Stimulated activated CD8-positive, alpha-beta memory T cell treated with anti-CD3 and anti-CD28 coated beads, Interleukin-15, amount 100 ng/mL, for 48 hours (primary cell): Measurements from ENCODE around the gene IL9.

Experiments used
- DNase-seq, 2 donors: peaks; one replicate each; pipeline ENCODE4 v3.0.0-alpha.2; 2020; ENCODE audit warnings: low read depth in 2 of 2

The IL9 gene

DNA sequence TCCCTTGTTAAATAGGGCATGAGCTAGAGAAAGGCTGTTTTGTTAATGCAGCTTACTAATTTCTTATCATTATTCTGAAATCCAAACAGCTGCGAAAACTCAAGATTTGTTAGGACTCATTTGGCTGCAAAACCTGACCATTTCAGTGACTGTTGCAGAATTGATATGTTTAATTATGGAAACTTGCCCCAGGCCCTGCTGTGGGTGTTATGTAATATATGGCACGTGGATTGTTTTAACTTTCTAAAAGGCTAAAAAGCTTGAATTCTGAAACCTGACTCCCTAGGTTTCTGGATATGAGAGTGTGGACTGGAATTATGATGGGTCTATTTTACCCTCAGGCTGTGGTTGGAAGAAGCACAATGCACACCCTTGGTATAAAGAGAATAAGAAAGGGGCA, 4.4 kb downstream of the IL9 start:
- DNase-seq: no peak

- peak; percentile 28 to 50 for DNase-seq
Measured at GRCh38 chr5:135890867-135891266, 4.8 kb downstream of the IL9 start.

GRCh38 chr5:135890296-135890695, 5.3 kb downstream of the IL9 start:
- DNase-seq: no peak

DNA sequence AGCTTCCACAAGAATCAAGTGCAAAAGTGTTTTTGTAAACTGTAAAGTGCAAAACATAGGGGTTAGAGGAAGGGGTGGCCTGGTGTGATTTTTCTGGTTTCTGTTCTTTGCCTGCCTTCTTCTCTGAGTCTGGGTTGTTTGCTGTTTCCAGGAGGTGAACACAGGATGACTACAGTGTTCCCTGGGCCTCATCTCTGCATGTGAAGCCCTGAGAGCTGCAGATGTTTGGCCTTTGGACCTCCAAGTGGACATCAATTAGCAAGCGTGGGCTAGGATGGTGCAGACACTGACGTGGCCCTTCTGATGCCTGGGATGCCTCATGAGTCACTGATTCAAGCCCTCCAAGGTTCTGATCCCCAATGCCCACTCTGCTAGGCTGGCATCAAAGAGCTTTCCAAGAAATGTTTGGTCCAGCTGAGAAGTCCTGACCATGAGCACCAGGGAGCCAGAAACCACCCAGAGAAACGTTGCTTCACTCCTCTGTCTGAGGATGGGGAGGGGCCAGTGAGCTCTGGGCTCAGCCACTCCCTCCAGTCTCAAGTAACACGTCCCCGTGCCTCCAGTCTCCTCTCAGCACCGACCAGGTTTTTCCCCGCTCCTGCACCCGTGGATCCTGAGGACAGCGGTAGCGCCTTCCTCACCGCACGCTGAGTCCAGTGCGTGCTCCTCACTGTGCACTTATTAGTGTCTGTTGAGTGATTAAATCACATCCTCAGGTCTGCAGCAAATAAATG, 7.6 kb downstream of the IL9 start:
- no peak for DNase-seq

DNA sequence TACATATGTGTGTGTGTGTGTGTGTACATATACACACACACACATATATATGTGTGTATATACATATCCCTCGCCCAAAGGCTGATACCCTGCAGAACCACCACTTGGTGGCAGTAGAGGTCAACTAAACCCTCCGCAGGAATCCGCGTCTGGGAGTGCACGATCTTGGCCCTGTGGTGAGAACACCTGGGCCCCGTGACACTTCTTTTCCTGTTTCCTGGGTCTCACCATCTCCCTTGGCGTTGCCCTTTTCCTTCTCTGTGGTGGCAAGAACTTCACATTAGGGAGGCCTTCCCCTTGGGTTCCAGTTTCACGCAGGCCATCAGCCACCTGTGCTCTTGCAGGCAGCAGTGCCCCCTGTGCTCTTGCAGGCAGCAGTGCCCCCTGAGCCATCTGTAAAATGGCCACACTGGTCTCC, 8.2 kb downstream of the IL9 start:
- DNase-seq: peak; percentile 39 to 40

- no peak for DNase-seq
Measured at GRCh38 chr5:135886136-135886535, 9.5 kb downstream of the IL9 start.

DNA sequence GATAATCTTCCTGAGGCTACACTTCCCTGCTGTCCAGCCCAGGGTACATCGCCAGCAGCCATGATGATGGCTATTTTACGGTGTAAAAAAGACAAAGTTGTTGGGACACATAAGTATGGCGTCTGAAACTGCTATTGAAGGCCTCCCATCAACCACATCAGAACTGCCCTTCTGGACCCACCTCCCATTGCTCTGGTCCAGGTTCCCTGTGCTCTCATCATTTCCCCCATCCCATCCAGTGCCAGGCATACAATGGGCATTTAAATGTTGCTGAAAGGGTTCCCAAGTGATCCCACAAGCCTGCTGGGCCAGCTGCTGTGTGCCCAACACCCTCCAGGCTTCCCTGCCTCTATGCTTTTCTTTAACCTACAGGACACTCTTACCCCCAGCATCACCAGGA, 10.6 kb downstream of the IL9 start:
- DNase-seq: no peak

DNA sequence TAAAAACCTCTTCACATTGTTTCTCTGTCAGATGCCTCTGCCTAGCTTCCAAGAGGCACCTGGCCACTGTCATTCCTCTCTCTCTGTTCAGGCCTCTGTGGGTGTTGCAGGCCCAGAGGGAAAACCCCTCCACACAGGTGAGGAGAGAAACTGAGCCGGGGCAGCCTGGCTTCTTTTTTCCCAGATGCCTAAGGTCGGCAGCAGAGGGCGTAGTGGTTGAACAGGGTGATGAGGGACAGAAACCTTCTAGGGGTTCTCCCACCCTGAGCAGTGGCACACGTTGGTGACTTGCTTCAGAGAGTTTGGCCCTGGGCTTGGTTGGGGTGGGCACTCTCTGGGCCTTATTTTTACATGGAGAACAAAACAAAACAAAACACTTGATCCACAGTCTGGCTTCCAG, 12.2 kb downstream of the IL9 start:
- DNase-seq: no peak

DNA sequence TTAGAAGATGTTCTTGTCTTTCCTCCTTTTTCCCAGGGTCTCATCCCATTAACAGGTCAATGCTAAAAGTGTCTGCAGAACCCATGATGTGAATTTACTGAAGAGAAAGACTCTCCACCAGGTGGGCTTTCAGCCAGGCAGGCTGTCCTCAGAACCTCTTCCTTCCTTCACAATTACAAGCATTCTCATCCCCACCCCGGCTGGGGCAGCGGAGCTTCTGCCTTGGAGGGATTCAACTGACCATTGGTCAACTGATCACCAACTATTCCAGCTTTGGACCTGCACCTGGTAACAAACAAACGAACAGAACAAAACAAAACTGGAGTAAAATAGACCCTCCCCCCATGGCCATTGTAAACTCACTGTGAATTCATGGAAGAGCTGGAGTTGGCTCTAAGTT, 12.6 kb downstream of the IL9 start:
- no peak for DNase-seq

DNA sequence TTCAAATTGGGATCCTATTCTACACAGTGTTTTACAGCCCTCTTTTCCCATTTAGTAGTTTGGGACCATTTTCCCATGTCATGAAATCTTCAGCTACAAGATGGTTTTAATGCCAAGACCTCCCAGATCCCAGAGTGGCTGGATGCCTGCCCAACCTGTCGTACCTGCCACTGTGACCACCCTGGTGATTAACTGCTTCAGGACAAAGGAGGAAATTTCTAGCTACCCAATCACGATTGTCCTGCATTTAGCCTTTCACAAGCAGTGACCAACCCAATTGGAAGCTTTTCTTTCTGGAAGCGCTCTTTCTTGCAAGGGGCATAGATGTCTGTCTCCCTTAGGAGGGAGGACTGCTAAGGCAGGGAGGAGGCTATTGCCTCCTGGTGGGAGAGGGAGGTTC, 13.8 kb downstream of the IL9 start:
- no peak for DNase-seq

DNA sequence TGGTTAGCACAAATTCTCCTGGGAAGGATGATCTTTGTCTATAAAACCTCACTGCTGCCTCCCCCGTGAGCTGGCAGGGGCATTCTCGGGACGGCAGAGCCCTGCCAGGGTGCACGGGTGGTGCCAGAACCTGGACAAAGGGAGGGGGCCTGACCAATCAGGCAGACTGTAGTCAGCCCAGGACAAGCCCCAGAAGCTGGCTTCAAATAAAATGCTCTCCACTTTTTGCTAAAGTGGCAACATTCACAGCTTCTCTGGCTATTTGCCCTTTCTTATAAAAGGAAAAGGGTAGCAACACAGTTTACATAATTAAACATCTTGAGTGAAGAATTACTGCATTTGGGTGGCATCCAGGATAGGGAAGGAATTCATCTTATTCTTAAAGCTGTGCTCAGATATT, 14.4 kb downstream of the IL9 start:
- DNase-seq: no peak

DNA sequence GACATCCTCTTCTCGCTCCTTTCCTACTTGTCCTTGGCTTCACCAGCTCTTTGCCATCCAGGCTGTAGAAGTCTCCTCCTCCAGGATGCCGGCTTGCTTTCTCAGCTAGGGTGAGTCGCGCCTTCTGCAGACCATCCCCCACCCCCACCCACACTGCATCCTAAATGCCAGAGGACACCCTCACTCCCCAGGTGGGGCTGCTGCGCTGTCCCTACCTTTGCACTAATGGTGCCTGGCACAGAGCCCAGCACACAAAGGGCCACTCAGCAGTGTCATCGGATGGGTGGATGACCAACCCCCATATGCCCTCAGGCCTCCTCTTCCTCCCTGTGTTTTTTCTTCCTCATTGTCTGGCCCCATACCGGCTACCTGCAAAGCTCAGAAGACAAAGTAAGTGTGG, 14.8 kb downstream of the IL9 start:
- DNase-seq: no peak

DNA sequence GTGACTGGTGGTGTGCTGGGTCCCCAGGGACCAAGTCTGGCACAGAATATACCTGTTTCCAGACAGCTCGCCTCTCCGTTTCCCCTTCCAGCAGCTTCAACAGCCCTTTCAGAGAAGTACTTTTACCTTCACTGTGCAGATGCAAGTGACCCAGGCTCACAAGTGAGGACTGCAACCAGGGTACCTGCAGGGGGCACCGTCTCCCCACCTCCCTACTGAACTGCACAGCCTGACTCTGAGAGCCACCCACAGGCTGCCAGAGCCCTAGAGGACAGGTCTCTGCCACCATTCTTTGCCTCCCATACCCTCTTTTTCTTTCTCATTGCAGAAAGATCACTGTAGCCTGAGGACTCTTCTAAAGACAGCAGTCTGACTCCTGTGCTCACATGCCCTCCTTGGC, 15.4 kb downstream of the IL9 start:
- no peak for DNase-seq

- no peak for DNase-seq
Measured at GRCh38 chr5:135879591-135879990, 16.1 kb downstream of the IL9 start.

- DNase-seq: no peak
Measured at GRCh38 chr5:135878156-135878620, 17.5 kb downstream of the IL9 start.

- no peak for DNase-seq
Measured at GRCh38 chr5:135877570-135878155, 18.0 kb downstream of the IL9 start.

DNA sequence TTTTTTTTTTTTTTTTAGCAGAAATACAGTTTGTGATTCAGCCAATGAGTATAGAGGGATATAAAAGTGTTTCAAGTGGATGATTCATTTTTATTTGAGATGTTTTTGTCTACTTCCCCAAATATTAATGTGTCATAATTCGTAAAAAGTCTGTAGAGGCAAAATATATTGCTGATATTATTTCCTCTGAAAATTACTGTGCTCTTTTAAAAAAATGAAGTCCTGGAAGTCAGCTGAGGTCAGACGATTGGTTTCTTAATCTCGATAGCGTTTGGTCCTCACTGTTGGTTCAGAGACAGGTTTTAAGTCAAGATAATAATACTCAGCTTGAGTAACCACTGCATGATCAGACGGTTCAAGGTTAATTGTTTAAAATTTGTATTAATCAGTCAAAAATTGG, 19.5 kb downstream of the IL9 start:
- no peak for DNase-seq

DNA sequence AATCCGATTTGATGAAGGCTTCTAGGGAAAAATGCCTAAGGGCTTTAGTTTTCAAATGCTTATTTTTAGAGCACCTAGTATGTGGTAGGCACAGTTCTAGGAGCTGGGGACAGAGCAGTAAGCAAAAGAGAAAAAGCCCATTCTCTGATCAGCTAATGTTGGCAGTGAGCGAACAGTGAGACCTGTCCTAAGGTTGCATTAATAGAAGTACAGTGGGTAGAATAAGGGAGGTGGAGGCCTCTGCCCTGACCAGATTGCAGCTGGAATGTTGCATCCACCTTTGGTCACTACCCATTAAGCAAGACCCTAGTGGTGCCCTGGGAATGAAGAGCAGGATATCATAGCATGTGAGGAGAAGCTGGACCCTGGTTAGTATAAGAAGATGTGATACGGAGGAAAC, 20.1 kb downstream of the IL9 start:
- DNase-seq: no peak

DNA sequence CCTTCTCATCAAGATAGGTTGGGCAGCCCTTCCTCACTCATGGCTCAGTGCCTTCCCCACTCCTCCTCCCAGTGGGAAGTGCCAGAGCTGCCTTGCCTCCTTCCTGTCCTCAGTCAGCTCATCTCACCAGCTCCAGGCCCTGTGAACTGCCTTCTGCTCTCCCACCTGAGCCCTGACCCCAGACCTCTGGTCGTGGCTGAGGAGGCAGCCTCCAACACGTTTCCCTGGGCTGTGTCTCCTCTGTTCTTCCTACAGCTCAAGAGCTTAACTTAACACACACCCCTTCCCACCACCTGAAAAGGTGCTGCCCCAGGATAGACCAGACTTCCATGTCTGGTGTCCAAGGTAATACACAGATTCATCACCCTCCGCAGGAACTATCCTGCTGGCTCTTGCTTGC, 21.2 kb downstream of the IL9 start:
- DNase-seq: no peak

DNA sequence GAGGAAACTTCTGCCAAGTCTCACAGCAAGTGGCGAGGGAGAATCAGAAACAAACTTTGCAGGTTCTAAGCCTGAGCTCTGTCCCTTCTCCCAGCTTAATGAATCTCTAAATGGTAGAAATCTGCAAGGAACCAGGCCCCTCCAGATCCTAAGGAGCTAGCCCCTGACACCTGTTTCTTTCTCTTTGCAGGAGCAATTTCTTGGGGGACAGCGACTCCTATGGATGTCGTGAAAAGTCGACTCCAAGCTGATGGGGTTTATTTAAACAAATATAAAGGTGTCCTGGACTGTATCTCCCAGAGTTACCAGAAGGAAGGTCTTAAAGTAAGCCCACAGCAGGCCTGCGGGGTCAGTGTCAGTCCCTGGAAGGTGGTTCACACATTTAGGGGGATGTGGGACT, 21.8 kb downstream of the IL9 start:
- no peak for DNase-seq

DNA sequence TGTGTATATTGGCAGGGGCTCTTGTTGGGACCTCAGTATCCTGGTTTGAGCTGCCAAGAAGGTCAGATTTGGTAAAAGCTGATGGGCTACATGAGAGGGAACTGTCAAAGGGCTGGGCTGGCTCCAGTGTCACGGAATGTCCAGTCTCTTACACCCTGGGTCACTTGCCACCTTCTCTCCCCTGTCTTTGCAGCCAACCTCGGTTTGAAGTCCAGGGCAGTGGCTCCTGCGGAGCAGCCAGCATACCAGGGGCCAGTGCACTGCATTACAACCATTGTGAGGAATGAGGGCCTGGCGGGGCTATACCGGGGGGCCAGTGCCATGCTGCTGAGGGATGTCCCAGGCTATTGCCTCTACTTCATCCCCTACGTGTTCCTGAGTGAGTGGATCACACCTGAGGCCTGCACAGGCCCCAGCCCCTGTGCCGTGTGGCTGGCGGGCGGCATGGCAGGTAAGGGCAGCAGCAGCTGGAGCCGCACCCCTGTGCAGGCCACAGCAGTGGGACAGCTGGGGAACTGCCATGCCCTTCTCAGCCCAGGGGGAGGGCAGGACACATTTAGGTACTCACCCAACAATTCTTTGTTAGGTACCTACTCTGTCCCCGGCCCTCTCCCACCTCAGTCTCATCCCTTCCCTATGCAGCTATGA, 24.2 kb downstream of the IL9 start:
- no peak for DNase-seq

DNA sequence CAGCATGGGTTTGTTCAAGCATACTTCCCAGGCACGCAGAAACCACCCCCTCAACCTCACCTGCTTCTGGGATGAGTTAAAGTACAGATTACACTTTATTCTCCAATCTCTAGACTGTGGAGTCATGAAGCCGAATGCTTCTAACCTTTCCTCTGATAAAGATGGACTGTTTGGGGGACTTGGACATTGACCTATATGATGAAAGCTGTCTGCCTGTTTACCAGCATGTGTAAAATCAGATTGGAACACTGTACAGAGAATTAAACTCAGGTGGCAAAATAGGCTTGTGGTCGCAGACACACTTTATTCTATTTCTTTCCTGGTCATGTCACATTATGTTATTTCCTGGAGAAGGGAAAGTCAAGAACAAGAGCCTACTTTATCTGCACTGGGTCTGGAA, 25.7 kb downstream of the IL9 start:
- no peak for DNase-seq

DNA sequence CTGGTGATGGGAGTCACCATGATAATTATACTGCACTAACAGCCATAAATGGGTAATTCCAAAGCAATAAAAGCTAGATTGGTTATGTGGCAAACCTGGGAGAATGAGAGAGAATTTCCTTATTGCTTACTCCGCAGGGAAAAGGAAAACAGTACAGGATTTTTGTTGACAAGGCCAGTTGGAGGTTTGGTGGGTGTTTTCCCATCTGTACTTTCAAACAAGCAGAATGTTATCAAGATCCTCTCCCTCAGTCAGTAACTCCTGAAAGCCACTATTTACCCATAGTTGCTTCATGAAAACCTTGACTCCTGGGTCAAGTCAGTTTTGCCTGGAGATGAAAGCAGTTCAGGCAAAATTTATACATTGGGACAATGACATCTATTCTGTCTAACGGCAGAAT, 26.4 kb downstream of the IL9 start:
- no peak for DNase-seq
